NCI-H1436 treated with DMSO at 0.1 percent for 48 hours (cell line): Measurements from ENCODE around the gene MIGA1.

Experiments used
- DNase-seq: peaks from one replicate; lab custom pipeline; 2025; lab: John Stamatoyannopoulos, UW

Gene MIGA1

DNA sequence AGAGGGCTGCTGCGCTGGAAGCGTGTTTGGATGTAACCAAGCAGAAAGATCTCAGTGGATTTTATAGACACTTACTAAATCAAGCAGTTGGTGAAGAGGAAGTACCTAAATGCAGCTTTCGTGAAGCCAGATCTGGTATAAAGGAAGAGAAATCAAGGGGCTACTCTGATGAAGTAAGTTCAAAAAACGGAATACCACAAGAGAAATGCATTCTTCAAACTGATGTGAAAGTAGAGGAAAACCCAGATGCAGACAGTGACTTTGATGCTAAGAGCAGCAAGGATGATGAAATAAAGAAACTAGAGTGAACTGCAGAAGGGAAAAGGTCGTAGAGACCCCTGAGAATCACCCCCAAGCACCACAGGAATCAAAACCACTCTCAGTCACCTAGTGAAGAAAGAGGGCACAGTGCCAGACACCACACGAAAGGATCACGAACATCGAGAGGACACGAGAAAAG, 68.2 kb downstream of the MIGA1 start:
- no peak for DNase-seq

DNA sequence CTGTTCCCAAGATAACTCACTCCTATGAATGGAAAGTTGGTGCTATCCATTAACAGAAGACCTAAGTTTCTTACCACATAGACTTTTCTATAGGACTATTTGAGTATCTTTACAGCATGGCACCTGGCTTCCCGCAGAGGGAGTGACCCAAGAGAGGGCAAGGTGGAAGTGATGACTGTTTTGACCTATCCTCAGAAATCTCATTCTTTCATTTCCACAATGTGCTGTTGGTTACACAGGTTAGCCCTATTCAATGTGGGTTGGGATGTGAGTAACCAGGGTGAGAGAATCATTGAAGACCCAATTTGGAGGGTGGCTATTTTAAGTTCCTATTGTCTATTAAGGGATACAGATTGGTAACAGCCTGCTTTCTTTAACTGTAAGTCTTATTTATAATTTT, 70.6 kb downstream of the MIGA1 start:
- no peak for DNase-seq

DNA sequence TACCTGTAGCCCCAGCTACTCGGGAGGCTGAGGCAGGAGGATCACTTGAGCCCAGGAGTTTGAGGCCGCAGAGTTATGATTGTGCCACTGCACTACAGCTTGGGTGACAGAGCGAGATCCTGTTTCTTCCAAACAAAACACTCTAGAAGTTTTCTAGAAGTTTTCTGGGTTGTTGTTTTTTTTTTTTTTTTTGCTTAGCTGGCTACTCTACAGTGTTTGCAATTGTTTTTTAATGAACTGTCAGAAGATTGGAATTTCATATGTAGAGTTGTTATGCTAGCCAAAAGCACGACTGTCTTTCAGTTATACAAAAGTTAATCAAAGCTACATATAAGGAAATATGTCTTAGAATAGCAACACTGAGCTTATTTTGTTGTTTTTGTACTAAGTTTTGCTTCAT, 78.1 kb downstream of the MIGA1 start:
- DNase-seq: no peak

DNA sequence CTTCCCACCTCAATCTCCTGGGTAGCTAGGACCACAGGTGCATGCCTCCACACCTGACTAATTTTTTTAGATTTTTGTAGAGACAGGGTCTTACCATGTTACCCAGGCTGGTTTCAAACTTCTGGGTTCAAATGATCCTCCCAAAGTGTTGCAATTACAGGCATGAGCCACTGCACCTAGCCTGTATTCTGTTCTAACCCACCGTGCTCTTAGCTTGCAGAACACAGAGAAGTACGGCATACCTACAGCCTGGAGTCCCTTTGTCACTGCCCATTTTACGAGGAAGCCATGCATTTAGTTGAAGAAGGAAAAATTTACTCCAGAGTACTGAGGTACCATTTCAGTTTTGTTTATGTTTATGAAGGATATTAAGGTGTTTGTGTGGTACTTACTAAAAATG, 79.3 kb downstream of the MIGA1 start:
- DNase-seq: no peak

DNA sequence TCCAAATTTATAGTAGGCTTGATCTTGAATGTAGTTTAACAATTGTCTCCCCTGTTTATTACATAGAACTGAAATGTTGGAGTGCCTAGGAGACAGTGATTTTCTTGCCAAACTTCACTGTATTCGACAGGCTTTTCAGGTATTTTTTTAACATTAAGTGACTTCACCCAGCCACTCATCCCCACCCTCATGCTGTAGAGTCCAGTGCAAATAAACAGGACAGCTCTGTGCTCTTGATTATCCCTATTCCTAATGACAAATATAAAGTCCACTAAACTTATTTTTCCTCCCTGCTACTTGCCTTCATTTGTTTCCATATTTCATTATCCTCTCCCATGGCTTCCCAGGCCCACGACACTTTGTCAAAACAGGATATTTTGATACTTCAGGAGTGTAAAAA, 79.8 kb downstream of the MIGA1 start:
- no peak for DNase-seq

DNA sequence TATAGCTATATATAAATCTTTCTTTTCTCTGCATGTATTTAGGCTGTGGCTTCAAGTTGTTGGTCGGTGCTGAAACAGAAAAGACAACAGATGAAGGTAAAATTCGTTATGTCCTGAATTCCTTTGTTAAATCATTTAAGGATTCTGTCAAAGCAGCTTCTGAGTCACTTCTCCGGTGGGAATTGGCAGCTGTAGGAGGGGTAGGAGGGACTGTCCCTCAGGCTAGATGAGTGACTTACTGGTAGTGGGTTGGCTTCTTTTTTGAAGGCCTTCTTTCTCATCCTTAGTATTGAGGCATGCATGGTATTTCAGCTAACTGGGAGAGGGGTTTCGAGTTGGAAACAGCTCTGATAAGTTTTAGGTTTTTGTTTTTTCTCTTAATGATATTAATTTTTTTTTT, 86.8 kb downstream of the MIGA1 start:
- no peak for DNase-seq

DNA sequence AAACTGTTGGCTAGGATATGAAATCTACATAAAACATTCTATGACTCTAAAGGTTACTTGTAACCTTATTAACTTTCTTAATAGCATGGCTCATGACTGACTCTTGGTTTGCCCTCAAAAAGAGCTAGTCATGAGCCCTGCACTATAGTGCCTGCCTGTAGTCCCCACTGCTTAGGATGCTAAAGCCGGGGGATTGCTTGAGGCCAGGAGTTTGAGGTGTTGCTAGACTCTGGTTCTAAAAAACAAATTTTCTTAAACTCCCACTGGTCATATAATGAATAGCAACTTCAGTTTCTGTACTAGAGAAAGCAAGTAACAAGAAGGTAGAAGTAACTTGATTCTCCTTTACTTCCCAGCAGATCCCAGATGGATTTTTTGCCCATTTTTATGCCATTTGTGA, 93.2 kb downstream of the MIGA1 start:
- DNase-seq: no peak

DNA sequence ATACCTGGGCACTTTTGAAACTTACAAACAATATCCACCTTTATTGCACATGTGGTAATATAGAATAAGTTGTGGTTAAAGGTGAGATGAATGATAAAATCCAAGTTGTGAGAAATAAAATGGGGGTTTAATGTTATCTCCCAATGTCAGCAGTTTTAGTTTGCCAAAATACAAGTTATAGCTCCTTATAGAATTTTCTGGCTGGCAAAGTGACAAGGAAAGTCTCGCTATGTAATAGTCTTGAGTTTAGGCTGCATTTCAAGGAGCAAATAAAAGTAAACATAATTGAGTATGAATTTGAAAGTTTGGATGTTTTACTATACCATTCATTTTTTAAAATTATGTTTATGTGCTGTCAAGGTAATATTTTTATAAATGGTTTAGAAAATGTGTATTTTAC, 94.0 kb downstream of the MIGA1 start:
- no peak for DNase-seq

DNA sequence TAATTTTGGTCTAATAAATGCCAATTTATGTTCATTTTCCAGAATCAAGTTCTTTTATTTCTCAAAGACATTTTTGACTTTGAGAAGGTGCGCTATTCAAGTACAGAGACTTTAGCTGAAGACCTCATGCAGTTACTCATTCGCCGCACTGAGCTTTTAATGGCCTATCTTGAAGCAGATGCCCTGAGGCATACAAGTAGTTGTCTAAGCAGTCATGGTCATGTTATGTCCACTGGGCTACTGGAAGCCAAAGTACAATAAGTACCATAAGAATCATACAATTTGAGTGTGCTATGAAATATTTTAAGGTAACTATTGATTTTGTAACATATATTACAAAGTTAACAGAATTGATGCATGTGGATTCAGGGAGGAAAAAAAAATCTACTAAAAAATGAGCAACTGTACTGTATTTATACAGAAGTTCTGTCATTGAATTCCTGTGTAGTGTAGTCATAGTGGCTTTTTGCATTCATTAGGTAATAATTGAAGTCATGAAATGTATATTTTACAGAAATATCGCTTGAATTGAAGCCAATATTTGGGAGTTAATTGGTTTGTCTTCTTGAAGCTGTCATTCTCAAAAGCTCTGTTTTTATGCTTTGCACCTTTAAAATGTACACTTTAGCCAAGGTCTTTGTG, 95.5 kb downstream of the MIGA1 start:
- DNase-seq: no peak

DNA sequence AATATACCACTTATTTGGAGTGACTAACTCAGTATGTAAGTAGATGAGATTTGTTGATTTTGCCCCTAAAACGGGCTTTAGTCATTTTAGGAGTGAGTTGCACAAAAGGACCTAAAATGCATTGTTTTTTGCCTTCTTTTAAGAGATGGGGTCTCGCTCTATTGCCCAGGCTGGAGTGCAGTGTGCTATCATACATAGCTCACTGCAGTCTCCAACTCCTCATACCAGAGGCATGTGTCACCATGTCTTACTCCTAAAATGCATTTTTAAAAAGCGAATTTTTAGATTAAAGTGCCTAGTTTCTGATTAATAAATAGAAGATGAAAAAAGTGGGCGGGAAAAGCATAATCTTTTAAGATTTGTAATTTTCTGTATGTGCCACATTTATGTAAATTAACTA, 97.4 kb downstream of the MIGA1 start:
- DNase-seq: no peak

DNA sequence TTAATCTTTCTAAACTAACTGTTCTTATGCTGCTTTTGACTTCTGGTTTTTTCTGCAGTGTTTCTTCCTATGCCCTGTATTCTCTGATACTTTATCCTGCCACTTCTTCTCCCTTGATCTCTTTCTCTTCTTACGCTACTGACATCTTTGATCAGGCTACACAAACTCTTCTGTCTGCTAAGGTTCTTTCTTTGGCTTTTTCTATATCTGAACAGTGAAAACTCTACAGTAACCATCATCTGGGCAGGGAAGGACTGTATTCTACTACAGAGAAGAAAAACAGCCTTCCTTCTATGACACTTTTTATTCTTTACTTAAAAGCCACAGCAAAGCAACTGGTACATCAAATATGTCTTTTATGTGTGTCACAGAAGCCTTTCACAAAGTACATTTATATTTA, 101.6 kb downstream of the MIGA1 start:
- DNase-seq: no peak

DNA sequence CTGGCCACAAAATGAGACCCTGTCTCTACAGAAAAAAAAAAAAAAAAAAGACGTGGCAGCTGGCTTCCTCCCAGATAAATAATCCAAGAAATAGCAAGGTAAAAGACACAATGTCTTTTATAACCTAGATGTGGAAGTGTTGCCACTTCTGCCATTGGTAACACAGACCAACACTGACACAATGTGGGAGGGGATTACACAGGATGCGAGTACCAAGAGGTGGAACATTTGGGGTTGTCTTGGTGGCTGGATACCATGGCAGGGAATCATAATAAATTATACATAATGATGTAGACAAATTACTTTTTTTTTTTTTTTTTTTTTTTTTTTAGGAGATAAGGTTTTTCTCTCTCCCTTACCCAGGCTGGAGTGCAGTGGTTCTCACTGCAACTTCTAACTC, 103.0 kb downstream of the MIGA1 start:
- DNase-seq: no peak

DNA sequence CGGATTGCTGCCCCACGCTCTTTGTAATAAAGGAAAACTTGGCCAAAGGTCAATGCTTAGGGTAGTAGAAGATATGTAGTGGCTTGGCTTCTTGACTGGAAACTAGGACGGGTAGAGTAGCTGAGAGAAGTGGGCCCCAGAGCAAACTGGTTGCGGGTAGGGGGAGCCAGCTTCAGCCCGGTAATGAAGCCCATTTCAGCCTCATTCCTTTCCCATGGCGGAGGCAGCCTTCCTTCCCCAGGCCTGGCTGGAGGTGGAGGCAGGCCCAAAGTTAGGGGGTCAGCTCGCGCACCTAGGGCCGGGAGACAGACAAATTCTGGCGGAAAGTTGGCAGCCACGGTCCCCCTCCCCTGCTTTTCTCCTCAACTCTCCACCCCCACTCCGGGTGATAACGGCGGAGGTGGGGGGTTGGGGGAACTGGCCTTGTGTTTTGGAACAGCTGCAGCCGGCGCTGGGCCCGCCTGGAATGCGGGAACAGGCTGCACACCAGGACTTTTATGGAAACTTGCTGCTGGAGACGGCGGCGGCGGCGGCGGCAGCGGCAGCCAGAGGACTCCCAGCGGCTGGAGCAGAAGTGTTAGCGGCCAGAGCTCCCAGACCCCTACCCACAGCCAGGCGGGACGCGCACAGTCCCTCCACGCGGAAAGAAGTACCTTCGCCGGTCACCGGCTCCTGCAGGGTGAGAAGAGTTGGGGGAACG, 108.8 kb downstream of the MIGA1 start, which contains the start of gene NEXN:
TSS of gene NEXN (plus strand) at position 544 of the 700 bp plus-strand sequence. CDS start 27,483 bp downstream, outside the sequence.
- no peak for DNase-seq

DNA sequence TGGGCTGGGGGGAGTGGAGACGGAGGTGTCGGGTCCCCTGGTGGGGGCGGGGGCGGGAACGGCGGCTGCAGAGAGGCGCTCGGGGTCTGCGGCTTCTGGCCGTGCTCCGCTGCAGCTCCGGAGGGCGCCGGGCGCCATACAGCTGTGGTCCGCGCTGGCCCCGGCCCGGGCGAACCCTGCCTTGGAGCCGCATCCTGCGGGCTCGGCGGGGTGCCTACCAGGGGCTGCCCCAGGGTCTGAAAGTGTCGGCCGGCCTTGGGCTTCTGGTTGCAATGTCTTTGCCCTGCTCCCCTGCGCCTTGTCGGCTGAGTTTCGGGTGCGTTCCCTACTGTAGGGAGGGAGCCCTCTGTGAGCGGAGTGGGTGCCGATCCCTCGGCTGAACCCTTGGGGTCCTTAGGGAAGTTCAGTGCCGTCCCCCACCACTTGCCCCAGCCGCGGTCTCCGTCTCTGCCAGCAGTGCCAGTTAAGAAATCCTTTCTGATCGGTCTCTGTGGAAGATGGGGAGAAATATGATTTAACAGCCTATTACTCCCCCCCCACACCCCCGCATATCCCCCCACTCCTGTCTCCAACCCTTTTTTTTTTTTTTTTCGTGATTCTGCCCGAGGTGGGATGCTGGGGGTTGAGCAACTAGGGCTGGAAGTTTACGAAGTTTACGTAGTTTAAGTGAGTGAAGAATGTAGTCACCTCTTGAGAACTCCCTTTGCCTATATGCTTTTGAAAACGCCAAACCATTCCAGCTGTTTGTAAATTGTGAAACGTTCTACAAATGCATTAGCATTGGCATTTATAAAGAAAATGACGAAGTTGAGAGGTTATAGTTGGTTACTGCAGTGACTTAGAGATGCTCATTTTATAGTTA, 109.6 kb downstream of the MIGA1 start:
- DNase-seq: no peak

DNA sequence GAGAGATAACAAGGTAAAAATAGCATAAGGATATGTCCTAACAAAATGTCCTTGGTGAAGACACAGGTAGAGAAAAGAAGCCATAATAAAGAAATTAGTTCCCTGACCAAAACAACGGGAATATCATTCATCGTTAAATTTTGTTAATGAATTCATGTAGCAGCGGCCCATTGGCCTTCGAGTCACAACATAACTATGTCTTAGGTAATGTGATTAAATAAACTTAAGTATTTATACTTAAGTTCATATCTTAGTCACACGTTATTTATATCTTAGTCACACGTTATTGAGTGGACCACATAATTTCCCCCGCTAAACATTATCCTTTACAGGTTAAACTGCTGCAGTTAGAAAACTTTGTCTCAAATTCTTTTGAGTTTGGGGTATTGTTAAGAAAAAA, 110.2 kb downstream of the MIGA1 start:
- DNase-seq: no peak

DNA sequence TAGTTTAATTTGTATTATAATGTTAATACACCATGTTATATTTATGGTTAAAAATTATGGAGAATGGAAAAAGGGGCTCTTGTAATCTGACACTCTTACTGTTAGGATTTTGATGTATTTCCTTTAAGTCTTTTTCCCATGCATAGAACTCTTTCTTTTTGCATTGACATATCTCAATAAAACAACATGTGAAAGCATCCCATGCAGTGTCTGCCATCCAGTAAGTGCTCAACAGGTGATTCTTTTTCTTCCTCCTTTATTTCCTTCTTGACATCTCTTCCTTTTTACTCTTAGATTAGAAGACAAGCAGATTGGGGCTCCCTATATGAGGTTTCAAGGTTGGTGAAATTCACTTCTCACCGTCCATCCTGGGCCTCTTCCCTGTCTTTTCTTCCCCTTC, 111.8 kb downstream of the MIGA1 start:
- DNase-seq: no peak

DNA sequence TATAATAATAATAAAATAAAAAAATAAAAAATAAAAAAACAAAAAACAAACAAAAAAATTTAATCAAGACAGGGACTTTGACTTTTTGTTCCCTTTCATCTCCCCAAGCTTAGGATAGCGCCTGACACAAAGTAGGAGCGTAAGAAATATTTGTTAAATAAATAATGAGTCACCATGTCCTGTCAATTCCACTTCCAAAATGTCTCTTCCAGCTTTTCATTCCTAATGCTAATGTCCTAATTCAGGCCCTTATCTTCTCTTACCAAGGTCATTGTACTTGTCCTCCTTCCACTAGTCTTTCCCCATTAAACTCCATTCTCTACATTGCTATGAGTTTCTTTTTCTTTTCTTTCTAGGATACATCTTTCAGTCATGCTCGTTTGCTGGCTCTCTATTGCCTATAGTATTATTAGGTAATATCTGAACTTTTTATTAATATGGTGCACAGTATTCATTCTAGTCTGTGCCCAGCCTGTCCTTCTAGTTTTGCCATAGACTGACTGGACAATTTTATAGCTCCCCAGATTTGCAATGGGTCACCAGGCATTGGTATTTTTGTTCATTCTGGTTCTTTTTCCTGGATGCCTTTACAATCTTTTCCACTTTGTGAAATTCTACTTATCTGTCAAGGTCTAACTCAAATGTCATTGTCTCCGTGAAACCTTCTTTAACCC, 120.3 kb downstream of the MIGA1 start:
- no peak for DNase-seq

DNA sequence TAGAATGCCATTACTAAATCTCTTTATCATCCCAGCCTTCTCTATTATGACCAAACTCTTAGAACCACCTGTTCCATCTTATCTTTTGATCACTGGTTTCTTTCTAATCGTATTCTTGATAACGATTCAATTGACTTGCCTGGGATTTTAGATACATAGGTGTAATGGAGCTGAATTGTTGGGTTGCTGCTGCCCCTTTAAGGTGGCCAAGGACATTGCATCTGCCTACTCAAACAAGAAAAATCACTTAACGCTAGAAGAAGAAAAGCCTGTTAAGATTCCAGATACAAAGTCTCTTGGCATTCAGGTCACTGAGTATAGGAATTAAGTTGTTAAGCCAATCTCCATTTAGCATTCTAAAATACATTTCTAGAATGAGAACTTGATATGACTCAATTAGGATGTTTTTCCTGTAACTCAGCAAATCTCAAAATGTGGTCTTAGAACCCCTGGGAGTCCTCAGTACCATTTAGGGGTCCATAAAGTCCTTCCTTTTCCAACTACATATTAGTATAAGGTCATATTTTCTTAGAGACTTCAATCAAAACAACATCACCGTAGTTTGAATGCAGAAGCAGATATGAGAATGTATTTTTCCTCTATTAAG, 121.3 kb downstream of the MIGA1 start:
- no peak for DNase-seq

DNA sequence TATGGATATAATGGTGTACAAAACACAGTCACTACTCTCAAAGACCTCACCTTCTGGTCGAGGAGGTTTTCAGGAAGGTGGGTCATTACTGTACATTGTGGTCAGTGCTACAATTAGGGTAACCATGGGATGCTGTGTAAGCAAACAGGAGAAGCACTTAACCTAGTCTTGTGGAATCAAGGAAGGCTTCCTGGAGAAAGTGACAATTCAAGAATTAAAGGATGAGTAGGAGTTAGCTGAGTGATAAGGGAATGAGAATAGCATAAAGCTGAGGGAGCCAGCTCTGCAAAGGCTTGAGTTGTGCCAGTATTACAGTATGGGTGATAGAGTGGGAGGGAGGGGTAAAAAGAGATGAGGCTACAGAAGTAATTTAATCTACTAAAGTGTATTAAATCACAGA, 126.2 kb downstream of the MIGA1 start:
- no peak for DNase-seq

DNA sequence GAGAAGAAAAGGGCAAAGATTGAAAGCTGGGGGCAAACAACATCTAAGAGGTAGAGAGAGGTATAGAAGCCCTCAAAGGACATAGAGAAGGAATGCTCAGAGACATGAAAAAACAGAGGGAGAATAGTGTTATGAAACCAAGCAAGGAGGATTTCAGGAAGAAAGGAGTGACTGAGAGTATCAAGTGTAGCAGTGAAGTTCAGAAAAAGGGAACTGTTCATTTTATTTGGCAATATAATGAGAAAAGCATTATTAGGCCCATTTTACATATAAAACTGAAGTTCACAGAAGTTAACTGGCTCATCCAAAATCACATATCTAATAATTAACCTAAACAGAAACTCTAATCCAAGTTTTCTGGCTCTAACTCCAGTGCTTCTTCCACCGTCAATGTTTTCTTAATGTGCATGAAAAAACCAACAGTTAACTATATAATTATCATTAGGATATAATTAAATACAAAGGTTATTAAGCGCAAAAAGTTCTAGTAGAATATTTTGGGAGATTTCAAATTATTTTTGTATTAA, 126.6 kb downstream of the MIGA1 start:
- DNase-seq: no peak

DNA sequence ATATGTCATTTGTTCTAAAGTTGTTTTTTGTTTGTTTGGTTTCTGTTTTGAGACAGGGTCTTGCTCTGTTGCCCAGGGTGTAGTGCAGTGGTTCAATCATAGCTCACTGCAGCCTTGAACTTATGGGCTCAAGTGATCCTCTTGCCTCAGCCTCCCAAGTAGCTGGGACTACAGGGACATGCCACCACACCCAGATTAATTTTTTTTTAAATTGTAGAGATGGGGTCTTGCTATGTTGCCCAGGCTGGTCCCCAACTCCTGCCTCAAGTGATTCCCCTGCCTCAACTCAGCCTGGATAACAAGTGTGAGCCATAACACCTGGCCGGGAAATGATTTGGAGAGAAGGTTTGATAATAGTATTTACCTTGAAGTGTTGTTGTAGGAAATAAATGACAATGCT, 127.2 kb downstream of the MIGA1 start:
- DNase-seq: no peak

DNA sequence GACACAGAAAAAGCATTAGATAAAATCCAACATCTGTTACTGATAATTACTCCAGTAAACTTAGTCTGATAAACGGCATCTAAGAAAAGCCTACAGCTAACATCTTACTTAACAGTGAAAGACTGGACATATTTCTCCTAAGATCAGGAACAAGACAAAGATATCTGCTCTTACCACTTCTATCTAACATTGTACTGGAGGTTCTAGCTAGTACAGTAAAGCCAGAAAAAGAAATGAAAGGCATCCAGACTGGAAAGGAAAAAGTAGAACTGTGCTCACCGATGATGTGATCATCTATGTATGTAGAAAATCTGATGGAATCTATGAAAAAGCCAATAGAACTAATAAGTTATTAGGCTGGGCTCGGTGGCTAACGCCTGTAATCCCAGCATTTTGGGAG, 130.7 kb downstream of the MIGA1 start:
- no peak for DNase-seq
